Osteoblast (primary cell): ENCODE results near the gene EIF2S1. TPM values are rescaled to one million over a fixed set of nuclear protein-coding genes. Genes with fewer than 3 reads are reported as not detected.
A peak's percentile ranks its signal among the peaks of the same experiment; 100 is the strongest.

Experiments
- DNase-seq: peaks from one replicate; pipeline ENCODE4 v3.0.0; 2011; ENCODE audit warnings: low spot score, mixed read lengths; ENCODE audit not compliant: insufficient read length; ENCODE audit errors: missing footprints
- H2AFZ ChIP-seq: 2 replicates; pipeline ENCODE4 v1.6.0; 2011; ENCODE audit warnings: mild to moderate bottlenecking, low read length
- H3K27ac ChIP-seq: 2 replicates; pipeline ENCODE4 v1.5.1; 2011; ENCODE audit warnings: mild to moderate bottlenecking, low read depth, low read length, moderate library complexity
- H3K27me3 ChIP-seq: 2 replicates; pipeline ENCODE4 v1.6.0; 2012; ENCODE audit warnings: mild to moderate bottlenecking, control low read depth, inconsistent platforms, low read length, moderate library complexity; ENCODE audit not compliant: insufficient read depth
- H3K36me3 ChIP-seq: 2 replicates; pipeline ENCODE4 v1.5.1; 2011; ENCODE audit warnings: mild to moderate bottlenecking, low read length, control low read depth, moderate library complexity; ENCODE audit not compliant: insufficient read depth
- H3K4me1 ChIP-seq: 2 replicates; pipeline ENCODE4 v1.5.1; 2011; ENCODE audit warnings: mild to moderate bottlenecking, low read length, control low read depth, moderate library complexity; ENCODE audit not compliant: insufficient read depth
- H3K4me2 ChIP-seq: 2 replicates; pipeline ENCODE4 v1.6.0; 2011; ENCODE audit warnings: mild to moderate bottlenecking, low read length; ENCODE audit not compliant: insufficient read depth
- H3K4me3 ChIP-seq: fragments of 200-600 bp; sonication (generic); 3 replicates; pipeline ENCODE4 v1.5.1; 2012; ENCODE audit warnings: mild to moderate bottlenecking, low read length, inconsistent platforms; ENCODE audit not compliant: insufficient read depth
- H3K79me2 ChIP-seq: 2 replicates; pipeline ENCODE4 v1.6.0; 2012; ENCODE audit warnings: mild to moderate bottlenecking, low read length, control low read depth, inconsistent platforms; ENCODE audit not compliant: insufficient read depth
- H3K9me3 ChIP-seq: 2 replicates; pipeline ENCODE4 v1.5.1; 2011; ENCODE audit warnings: low read depth, low read length, control low read depth
- H4K20me1 ChIP-seq: 2 replicates; pipeline ENCODE4 v1.6.0; 2012; ENCODE audit warnings: mild to moderate bottlenecking, low read length, control low read depth; ENCODE audit not compliant: insufficient read depth
- total RNA-seq: library from RNA; depleted of rRNA; stranded (reverse); fragments of >200 nt; gene quantifications from 2 replicates; pipeline ENCODE4 v1.2.3, GENCODE V29; 2012
- TF ChIP-seq, protein P1 (sequence below): IDR thresholded peaks from 2 replicates; pipeline ENCODE4 v1.5.1; 2011; ENCODE audit warnings: mild to moderate bottlenecking, low read depth, low read length, moderate library complexity; ENCODE audit errors: extremely low read depth

EIF2S1 gene
- total RNA-seq, 1 donor: 152 TPM

DNA sequence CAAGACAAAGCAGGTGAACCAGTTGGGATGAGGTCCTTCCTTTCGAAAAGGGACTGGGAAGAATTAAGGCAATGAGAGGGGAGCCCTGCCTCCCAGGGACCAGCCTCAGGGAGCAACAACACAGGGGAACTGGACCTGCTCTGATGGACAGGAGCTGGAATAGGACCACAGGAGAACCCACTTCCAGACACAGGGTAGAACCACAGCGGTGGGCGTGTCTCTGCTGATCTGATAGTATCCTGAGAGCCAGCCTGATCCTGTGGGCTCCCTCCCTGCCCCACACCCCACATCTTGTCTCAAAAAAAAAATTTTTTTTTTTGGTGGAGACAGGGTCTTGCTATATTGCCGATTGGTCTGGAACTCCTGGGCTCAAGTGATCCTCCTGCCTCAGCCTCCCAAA is 65.5 kb downstream of the EIF2S1 start:
- H3K4me2 ChIP-seq: no peak overlapping the region
- no peak overlapping the region for H3K27ac ChIP-seq
- H2AFZ ChIP-seq: no peak overlapping the region
- H3K4me1 ChIP-seq: peaks cover 4% of the 10 kb centered on the region
- no peak for DNase-seq
- H3K36me3 ChIP-seq: no peaks in the 10 kb centered on the region
- TF ChIP-seq, protein P1, sequence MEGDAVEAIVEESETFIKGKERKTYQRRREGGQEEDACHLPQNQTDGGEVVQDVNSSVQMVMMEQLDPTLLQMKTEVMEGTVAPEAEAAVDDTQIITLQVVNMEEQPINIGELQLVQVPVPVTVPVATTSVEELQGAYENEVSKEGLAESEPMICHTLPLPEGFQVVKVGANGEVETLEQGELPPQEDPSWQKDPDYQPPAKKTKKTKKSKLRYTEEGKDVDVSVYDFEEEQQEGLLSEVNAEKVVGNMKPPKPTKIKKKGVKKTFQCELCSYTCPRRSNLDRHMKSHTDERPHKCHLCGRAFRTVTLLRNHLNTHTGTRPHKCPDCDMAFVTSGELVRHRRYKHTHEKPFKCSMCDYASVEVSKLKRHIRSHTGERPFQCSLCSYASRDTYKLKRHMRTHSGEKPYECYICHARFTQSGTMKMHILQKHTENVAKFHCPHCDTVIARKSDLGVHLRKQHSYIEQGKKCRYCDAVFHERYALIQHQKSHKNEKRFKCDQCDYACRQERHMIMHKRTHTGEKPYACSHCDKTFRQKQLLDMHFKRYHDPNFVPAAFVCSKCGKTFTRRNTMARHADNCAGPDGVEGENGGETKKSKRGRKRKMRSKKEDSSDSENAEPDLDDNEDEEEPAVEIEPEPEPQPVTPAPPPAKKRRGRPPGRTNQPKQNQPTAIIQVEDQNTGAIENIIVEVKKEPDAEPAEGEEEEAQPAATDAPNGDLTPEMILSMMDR: no peak
- no peak overlapping the region for H3K4me3 ChIP-seq
- H4K20me1 ChIP-seq: no peaks in the 10 kb centered on the region
- peaks cover 3% of the 10 kb centered on the region for H3K27me3 ChIP-seq
- no peaks in the 10 kb centered on the region for H3K79me2 ChIP-seq
- H3K9me3 ChIP-seq: no peaks in the 10 kb centered on the region

DNA sequence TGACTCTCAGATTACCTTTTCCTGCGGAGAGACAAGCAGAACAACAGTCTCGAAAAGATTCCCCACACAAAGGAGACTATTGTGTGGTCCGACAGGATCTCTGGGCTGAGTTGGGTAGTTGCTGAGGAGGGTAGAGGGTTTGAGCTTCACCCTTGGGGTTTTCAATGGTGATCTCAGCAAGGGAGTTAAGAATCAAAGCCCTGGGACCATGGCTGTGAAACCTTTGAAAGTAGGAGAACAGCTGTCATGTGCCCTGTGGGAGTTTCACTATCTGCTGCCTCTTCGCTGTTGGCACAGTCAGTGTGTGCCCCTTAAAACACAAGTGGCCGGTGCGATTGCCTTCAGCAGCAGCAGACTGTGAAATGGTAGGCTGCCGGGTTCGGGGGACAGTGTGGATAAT is 66.0 kb downstream of the EIF2S1 start:
- peak; percentile 71 for DNase-seq
- peaks cover 3% of the 10 kb centered on the region for H3K27me3 ChIP-seq
- H3K79me2 ChIP-seq: no peaks in the 10 kb centered on the region
- no peak overlapping the region for H2AFZ ChIP-seq
- no peak overlapping the region for H3K4me2 ChIP-seq
- peaks cover 4% of the 10 kb centered on the region for H3K4me1 ChIP-seq
- H3K36me3 ChIP-seq: no peaks in the 10 kb centered on the region
- H3K9me3 ChIP-seq: no peaks in the 10 kb centered on the region
- no peak overlapping the region for H3K4me3 ChIP-seq
- H3K27ac ChIP-seq: no peak overlapping the region
- no peaks in the 10 kb centered on the region for H4K20me1 ChIP-seq
- TF ChIP-seq, protein P1: no peak

GRCh38 chr14:67426983-67427606 is 67.0 kb downstream of the EIF2S1 start:
- Histone ChIP-seq H3K27me3 (peaks cover 9% of the 10 kb centered on the region), H3K9me3 (no peaks in the 10 kb centered on the region), H3K4me3 (no peak overlapping the region), H2AFZ (peak overlapping the region; percentile 80), H3K4me1 (peaks cover 4% of the 10 kb centered on the region), H3K79me2 (no peaks in the 10 kb centered on the region), H3K4me2 (peak overlapping the region; percentile 63), H3K36me3 (no peaks in the 10 kb centered on the region), H4K20me1 (no peaks in the 10 kb centered on the region), H3K27ac (no peak overlapping the region)
- TF ChIP-seq, protein P1: peak; percentile 87
- peak; percentile 94 for DNase-seq

DNA sequence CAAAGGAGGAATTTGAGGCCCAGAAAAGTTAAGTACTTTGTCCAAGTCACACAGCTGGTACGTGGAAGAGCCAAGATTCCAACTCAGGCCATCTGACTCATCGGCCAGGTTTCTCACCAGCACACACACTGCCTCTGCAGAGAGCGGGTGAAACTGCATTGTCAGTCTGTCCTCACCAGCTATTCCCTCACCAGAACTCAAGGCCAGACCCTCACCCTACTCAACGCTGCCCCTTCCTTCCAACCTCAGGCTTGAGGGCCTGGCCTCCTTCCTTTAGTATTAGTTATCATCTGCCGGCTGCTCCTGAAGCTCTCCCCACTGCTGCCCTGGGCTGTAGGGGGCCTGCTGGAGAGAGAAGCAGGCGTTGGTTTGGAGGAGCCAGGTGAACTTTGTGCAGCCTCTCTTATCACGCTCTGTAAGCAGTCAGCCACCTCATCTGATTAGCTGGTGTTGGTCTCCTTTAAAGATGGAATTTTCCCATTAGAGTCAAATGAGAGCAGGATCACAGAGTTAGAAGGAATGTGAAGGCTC is 68.4 kb downstream of the EIF2S1 start:
- peak; percentile 68 for DNase-seq
- H3K4me2 ChIP-seq: no peak overlapping the region
- H4K20me1 ChIP-seq: no peaks in the 10 kb centered on the region
- H3K27ac ChIP-seq: no peak overlapping the region
- peaks cover 4% of the 10 kb centered on the region for H3K4me1 ChIP-seq
- no peak overlapping the region for H2AFZ ChIP-seq
- TF ChIP-seq, protein P1: peak; percentile 8
- no peaks in the 10 kb centered on the region for H3K79me2 ChIP-seq
- H3K4me3 ChIP-seq: no peak overlapping the region
- H3K9me3 ChIP-seq: no peaks in the 10 kb centered on the region
- no peaks in the 10 kb centered on the region for H3K36me3 ChIP-seq
- H3K27me3 ChIP-seq: peaks cover 20% of the 10 kb centered on the region
